ENCODE data around the gene HYOU1.
"Not testable (repeated sequence)": the region's sequence is repeated elsewhere in the genome, so short reads cannot be mapped to it uniquely, and the experiment has no call there.

The HYOU1 gene

GRCh38 chr11:119024430-119025098, 32.4 kb downstream of the HYOU1 start:
- in situ Hi-C loops (cut with MboI; ENCODE audit: low sequenced_read_pairs): no loop called here

GRCh38 chr11:119023741-119024140, 33.3 kb downstream of the HYOU1 start:
- in situ Hi-C loops (cut with MboI; ENCODE audit: low sequenced_read_pairs): no loop called here

GRCh38 chr11:119021631-119022030, 35.4 kb downstream of the HYOU1 start:
- in situ Hi-C loops (cut with MboI; ENCODE audit: low sequenced_read_pairs): no loop called here

GRCh38 chr11:119019996-119020395, 37.0 kb downstream of the HYOU1 start:
- in situ Hi-C loops (cut with MboI; ENCODE audit: low sequenced_read_pairs): no loop called here

- in situ Hi-C loops (cut with MboI; ENCODE audit: low sequenced_read_pairs): no loop called here
These were observed 38.7 kb downstream of the HYOU1 start, which contains the start of the genes RPS25 and TRAPPC4 for GRCh38 chr11:119018074-119018938. Gene RPS25 (minus strand): TSS chr11:119018343. CDS start chr11:119018284, 59 bp downstream. Gene TRAPPC4 (plus strand): TSS chr11:119018766. CDS start chr11:119018796, 30 bp downstream.

DNA sequence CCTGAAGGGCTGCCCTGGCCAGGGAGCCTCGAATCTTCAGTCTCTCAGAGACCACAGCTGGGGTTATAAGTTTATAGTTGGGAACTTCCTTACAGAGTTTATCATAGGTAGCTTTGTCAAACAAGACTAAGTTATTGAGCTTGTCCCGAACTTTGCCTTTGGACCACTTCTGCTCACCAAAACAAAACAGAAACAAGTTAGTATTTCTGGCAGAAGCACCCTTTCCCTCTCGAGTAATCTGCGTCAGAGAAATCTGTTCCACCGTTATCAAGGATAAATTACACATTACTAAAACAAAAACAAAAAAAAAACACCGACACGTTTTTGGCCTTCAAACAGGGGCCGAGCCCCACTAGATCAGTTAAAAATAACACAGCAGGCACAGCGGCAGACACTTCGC, 39.6 kb downstream of the HYOU1 start:
- in situ Hi-C loops (cut with MboI; ENCODE audit: low sequenced_read_pairs): not testable (repeated sequence)

- in situ Hi-C loops (cut with MboI; ENCODE audit: low sequenced_read_pairs): no loop called here
These were observed 40.6 kb downstream of the HYOU1 start for GRCh38 chr11:119016216-119017009.

GRCh38 chr11:119015054-119015611, 41.9 kb downstream of the HYOU1 start:
- in situ Hi-C loops (cut with MboI; ENCODE audit: low sequenced_read_pairs): no loop called here

DNA sequence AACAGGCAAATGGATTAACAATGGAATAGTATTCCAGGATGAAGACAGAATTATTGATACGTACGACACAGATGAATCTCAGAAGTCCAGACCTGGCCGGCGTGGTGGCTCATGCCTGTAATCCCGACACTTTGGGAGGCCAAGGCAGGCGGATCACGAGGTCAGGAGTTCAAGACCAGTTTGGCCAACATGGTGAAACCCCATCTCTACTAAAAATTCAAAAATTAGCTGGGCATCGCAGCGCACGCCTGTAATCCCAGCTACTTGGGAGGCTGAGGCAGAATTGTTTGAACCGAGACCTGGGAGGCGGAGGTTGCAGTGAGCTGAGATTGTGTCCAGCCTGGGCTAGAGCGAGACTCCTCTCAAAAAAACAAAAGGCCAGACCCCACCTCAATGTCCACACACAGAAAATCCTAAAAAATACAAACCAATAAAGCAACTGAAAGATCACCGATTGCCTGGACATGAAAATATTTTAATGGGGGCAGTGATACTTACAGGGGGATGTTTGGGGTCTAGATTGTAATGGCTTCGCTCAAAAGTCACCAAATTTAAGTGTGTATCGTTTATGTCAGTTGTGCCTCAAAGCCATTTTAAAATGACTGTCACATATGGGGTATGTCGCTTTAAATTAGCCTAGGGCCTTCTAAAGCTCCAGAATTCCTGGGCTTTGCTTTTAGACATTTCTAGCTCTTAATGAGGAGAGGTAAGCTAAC, 42.6 kb downstream of the HYOU1 start:
- in situ Hi-C loops (cut with MboI; ENCODE audit: low sequenced_read_pairs): no loop called here

DNA sequence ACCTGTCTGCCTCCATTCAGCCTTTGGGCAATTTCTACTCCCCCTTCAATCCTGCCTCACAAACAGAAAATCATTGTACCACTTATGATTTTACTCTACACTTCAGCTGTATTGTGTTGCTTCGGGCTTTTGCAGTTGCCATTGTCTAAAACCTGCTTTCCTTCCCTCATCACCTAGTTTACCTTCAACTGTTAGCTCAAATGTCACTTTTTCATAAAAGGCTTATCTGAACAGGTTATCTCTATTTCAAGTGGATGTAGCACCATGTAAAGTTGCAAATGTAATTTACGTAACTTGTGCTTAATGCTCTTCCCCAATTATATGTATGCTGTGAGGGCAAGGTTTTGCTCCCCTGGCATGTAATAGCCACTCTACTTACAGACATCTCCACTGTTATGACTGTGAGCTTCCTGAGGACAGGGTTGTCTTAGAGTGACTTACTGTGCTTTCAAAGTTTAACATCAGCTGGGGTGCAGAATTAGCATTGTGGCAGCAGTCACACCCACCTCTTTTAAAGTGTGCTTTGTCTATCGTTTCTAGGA, 44.3 kb downstream of the HYOU1 start:
- in situ Hi-C loops (cut with MboI; ENCODE audit: low sequenced_read_pairs): no loop called here

GRCh38 chr11:119011476-119012053, 45.4 kb downstream of the HYOU1 start:
- in situ Hi-C loops (cut with MboI; ENCODE audit: low sequenced_read_pairs): no loop called here

DNA sequence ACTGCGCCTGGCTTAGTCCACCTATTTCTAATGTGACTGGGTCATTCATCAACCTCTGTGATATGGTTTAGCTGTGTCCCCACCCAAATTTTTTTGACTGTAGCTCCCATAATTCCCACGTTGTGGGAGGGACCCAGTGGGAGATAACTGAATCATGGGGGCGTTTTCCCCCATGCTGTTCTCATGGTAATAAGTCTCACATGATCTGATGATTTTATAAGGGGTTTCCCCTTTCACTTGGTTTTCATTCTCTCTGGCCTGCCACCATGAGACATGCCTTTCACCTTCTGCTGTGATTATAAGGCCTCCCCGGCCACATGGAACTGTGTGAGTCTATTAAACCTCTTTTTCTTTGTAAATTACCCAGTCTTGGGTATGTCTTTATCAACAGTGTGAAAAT, 50.3 kb downstream of the HYOU1 start:
- in situ Hi-C loops (cut with MboI; ENCODE audit: low sequenced_read_pairs): no loop called here

GRCh38 chr11:119000906-119001305, 56.1 kb downstream of the HYOU1 start:
- in situ Hi-C loops (cut with MboI; ENCODE audit: low sequenced_read_pairs): no loop called here

DNA sequence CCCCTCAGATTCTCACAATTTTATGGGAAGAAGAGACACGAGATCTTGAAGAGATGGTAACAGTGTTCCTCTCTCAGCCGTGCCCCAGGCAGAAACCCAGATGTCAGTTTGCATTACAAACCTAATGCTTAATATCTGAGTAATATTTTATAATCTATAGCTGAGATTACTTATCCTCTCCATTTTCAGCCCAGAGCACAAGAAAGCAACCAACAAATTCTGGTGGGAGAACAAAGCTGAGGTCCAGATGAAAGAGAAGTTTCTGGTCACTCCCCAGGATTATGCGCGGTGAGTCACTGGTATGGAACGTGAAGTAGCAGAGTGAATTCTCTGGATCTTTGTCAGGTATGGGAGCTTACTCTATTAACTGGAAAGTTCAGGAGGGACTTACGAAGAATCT, 58.2 kb downstream of the HYOU1 start:
- in situ Hi-C loops (cut with MboI; ENCODE audit: low sequenced_read_pairs): no loop called here

DNA sequence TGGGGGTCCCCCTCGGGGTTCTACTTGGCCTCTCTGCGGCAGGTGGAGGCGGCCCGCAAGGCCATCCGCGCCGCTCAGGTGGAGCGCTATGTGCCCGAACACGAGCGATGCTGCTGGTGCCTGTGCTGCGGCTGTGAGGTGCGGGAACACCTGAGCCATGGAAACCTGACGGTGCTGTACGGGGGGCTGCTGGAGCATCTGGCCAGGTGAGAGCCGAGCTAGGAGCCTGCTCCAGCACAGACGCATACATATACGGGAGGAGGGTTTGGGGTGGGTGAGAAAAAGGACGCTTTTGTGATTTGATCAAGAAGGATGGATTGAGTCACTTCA, 58.7 kb downstream of the HYOU1 start:
- in situ Hi-C loops (cut with MboI; ENCODE audit: low sequenced_read_pairs): no loop called here

DNA sequence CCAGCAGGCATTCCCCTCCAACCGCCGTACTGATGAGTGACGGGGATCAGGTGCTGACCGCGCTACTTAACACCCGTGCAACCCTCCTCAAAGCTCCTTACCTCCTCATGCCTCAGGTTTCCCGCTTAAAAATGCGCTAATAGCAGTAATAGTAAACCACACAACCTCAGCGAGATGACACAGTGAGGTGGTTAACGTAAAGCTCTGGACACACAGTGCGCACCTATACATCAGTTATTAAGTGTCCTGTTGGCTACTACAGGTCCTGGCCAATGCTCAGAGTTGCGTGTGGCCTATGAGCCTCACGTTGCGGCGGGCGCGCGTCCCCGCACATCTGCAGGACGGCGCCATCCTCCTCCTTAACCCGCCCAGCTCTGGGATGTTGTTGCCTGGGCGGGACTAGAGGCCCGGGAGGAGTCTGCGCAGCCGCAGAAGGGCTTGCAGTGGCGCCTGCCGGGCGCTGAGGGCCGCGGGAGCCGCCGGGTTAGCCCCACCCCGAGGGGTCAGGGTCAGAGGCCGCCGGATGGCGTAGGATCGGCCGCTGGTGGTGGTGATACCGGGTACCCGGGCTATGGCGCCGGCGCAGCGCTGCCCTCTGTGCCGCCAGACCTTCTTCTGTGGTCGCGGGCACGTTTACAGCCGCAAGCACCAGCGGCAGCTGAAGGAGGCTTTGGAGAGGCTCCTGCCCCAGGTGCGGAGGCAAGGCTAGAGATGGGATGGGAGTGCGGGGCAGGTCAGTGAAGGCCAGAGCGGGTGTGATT, 59.2 kb downstream of the HYOU1 start, which contains the start of gene CENATAC:
Gene CENATAC, plus strand, starts transcription at position 512 of the 761 bp plus-strand sequence. Its CDS starts 60 bp downstream, at position 572.
- in situ Hi-C loops (cut with MboI; ENCODE audit: low sequenced_read_pairs): no loop called here

- in situ Hi-C loops (cut with MboI; ENCODE audit: low sequenced_read_pairs): no loop called here
These were observed 59.9 kb downstream of the HYOU1 start for GRCh38 chr11:118996926-118997626.

All from HL-60/S4 treated with retinoic acid at 250 ng/mL for 4 days and 3 days (cell line).